SK-N-MC (cell line): ENCODE measurements around the gene C6orf118.

ENCODE experiments used
- EZH2 ChIP-seq: fragments of 200-600 bp; sonication (generic); IDR thresholded peaks from one replicate; pipeline ENCODE4 v1.6.1; 2017; ENCODE audit warnings: antibody characterized with exemption
- POLR2AphosphoS5 ChIP-seq: IDR thresholded peaks from 2 replicates; pipeline ENCODE4 v1.6.1; 2012; ENCODE audit warnings: mild to moderate bottlenecking, low read depth, low read length, borderline replicate concordance

DNA sequence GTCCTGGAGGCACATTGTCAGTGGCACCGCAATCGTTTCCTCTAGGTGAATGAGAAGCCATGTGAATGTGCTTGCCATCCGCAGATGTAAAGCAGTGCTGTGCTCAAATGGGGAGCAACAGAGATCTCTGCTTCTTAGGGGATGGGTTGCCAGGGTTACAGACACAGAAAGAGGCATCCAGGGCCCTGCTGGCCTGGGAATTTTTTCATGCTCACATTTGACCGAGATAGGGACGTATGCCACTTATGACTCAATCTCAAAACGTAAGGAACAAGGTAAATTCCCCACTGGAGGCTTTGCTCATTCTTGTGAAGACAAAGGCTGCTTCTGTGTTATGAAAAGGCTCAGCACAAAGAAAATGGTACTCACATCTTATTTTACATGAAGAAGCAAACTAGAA is 11.0 kb downstream of the C6orf118 start:
- TF ChIP-seq EZH2 (no peak), POLR2AphosphoS5 (no peak)
